Measurements from ENCODE around the gene DNPEP.
"Not testable (repeated sequence)": the region's sequence is repeated elsewhere in the genome, so short reads cannot be mapped to it uniquely, and the experiment has no call there.

Gene DNPEP

DNA sequence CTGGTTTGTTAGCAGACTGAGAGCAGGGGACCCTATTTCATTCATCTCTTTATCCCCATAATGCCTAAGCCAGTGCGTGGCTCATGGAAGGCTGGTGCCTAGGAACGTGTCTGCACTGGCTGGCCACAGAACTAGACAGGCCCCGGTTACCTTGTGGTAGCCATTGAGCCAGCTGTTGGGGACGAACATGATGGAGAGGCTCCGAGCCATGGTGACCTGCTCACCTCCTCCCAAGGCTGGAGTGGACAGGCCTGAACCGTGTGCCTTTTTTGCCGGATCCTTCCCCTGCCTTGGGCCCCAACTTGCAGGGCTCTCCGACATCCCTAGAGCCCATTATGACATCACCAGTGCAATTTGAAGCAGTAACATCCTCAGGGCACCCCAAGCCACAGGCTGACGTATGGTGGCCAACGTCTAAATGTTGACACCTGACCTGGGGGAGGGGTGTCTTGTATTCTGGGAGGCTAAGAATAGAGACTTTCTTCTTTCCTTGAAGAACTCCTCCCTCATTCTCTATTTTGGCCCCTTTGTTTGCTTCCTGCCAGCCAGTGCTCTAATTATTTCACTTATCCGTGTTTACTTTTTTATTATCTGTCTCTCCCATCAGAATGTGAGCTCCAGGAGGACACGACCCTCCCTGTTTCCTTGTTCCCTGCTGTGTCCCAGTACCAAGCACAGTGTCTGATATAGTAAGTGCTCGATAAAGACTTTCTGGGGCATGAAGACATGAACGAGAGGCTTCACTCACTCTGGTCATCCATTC lies 12.2 kb upstream of the DNPEP start:
- no peak for DNase-seq

GRCh38 chr2:219398721-219399363 lies 11.1 kb upstream of the DNPEP start:
- no peak for DNase-seq

- peak in 1 of 2 donors; percentile 3 for DNase-seq
Measured at GRCh38 chr2:219396863-219397457, 9.2 kb upstream of the DNPEP start.

DNA sequence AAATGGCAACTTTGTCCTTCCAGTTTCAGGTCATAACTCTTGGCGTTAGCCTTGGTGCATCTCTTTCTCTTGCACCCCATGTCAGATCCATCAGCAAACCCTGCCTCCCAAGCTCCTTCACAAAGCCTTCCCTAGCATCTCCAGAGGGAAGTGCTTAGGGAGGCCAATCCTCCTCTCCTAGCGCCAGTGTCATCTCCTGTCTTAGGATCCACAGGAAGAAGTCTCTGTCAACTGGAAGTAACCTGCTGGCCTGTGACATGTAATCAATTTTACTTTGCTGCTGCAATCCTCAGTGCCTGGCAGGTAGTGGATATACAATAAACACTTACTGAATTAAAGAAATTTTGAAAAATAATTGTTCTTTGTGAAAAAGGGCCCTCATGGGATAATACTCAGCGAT lies 7.9 kb upstream of the DNPEP start:
- no peak for DNase-seq

GRCh38 chr2:219395056-219395455 lies 7.3 kb upstream of the DNPEP start:
- DNase-seq, result not testable (repeated sequence)

- DNase-seq, result no peak
Measured at GRCh38 chr2:219392754-219393153, 5.0 kb upstream of the DNPEP start.

DNA sequence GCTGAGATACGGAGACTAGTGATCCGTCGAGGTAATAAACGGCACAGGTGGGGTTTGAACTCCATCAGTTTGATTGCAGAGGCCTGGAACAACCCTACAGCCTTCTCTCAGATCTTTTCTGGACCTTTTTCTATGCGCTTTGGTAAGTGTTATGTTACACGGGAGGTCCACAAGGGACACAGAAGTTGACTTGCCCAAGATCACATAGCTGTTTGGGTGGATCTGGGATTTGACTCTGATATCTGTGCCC lies 1.1 kb upstream of the DNPEP start:
- no peak for DNase-seq

DNA sequence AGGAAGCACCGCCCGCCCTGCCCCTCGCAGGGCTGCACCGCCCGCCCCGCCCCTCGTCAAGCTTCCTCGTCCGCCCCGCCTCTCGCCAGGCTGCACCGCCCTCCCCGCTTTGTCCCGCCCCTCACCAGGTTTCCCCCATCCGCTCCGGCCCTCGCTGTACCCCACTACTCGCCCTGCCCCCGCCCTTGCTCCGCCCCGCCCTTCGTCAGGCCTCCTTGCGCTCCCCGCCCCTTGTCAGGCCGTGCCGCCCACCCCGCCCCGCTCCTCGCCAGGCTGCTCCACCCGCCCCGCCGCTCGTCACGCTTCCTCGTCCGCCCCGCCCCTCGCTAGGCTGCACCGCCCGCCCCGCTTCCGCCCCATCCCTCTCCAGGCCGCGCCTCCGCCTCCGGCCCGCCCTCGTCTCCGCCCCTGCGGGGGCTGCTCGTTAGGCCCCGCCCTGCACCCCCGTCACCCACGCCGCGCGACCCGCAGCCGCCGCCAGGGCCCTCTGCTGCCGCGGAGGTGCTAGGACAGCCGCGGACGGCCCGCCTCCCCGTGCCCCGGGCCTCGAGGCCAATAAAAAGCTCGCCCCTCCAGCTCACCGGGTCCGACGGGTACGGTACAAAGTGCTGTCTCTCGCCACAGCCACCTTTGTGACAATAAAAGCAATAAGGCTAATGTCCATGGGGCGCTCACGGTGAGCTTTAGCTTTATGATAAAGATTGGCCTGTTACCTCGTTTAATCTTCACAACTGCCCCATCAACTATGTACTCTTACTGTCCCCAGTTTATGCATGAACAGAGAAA lies 602 bp upstream of the DNPEP start:
- peak; percentile 98 to 99 for DNase-seq

DNA sequence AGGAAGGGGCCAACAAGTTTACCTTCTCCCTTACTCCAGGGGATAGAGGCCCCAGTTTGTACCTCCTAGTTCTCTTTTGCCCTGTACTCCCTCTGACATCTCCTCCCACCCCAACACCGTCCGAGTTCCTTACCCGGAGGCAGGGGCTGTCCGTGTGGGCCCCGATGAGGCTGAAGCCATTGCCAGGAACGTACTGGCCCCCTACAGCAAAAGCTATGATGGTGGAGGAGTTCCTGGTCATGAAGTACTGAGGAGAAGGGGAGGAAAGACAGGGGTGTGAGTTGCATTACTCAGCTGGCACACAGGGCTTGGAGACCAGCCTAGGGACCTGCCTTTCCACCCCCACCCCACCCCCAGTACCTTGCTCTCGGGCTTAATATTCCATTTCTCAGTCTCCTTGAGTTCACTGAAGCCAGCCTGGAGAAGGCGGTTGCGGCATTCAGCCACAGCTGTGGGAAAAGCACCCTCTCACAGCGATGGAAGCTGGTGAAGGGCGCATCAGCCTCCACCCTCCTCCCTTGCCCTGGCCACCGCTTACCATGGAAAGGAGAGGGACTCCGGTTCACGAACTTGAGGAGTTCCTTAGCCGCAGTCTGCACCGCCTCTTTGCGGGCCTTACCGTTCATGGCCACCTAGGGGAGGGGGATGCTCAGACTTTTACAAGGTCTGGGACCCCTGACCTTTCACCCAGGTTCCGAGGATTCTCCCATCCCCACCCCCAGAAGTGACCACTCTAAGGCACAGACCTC lies 1.0 kb downstream of the DNPEP start:
- DNase-seq, result peak in 1 of 2 donors; percentile 11

GRCh38 chr2:219385958-219386520 lies 1.7 kb downstream of the DNPEP start:
- DNase-seq, result no peak

DNA sequence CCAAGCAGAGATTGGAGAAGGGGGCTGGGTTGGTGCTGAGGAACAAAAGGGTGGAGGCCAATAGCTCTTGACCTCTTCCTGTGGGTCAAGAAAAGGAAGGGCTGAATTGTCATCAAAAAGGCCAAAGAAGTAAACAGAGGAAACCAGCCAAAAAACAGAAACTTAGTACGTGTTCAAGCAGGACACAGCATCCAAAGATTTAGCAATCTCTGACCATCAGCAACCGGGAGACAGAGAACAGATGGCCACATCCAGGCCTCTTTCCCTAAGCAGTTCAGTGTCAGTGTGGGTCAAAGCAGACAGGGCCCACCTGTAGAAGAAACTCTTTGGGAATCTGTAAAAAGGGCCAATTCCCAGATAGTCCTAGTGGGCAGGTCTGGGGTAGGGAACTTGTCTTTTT lies 2.9 kb downstream of the DNPEP start:
- no peak for DNase-seq

- DNase-seq, result no peak
Measured at GRCh38 chr2:219384083-219384713, 3.5 kb downstream of the DNPEP start.

DNA sequence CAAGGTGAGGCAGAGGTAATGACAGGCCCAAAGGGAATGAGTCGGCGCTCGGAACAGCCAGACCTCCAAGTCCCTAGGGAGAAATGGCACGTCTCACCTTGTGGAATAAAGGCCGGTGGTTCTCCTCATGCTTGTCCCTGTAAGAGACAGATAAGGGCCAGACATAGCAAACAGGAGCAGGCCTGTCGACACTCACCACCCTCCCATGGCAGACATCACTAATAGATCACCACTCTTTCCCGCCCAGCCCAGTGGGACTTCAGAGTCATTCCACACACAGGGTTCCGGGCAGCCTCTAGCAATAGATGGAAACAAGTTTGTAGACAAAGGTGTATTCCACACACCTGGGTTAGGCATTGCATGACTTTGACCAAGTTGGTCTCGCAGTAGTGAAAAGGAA lies 6.3 kb downstream of the DNPEP start:
- DNase-seq, result no peak

- DNase-seq, result no peak
Measured at GRCh38 chr2:219380926-219381325, 6.8 kb downstream of the DNPEP start.

DNA sequence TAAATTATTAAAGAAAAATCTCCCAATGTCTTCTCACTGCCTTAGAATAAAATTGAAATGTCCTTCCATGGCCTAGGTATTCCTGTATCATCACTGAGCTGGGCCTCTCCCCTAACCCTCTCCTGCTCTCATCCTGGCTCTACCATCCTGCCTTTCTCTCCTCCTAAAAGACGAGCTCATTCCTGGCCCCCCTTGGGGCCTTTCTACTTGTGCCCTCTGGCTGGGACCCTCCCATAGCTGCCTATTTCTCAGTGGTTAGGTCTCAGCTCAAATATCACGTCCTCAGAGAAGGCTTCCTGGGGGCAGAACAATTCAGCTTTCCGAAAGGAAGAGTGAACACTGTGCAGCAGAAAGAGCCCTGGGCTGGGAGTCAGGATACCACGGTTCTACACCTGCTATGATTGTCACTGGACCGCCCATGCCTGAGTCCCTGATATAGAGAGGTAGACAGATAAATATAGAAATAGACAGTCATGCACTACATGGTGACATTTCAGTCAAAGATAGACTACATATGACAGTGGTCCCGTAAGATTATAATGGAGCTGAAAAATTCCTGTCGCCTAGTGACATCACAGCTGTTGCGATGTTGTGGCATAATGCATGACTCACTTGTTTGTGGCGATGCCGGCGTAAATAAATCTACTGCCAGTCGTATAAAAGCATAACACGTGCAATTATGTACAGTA lies 9.4 kb downstream of the DNPEP start:
- no peak for DNase-seq

DNA sequence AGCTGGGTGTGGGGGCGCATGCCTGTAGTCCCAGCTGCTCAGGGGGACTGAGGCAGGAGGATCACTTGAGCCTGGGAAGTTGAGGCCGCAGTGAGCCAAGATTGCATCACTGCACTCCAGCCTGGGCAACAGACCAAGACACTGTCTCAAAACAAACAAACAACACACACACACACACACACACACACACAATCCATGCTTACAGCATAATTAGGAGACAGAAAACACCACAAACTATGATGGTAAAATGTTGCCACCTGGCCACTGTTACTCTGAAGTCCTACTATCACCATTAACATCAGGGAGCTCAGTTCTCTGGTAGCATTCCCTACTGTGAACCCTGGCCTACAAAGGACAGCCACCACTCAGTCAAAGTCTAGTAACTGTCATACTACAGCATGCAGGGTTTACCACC lies 18.3 kb downstream of the DNPEP start:
- no peak for DNase-seq

- DNase-seq, result no peak
Measured at GRCh38 chr2:219368690-219369191, 19.0 kb downstream of the DNPEP start.

- DNase-seq, result peak; percentile 7 to 33
Measured at GRCh38 chr2:219362524-219363164, 25.1 kb downstream of the DNPEP start.

- no peak for DNase-seq
Measured at GRCh38 chr2:219362072-219362471, 25.6 kb downstream of the DNPEP start.

- DNase-seq, result no peak
Measured at GRCh38 chr2:219358170-219359075, 29.3 kb downstream of the DNPEP start.
